HG03521 (cell line): ENCODE results near the gene CES5A.
"Not testable (repeated sequence)": the region's sequence is repeated elsewhere in the genome, so short reads cannot be mapped to it uniquely, and the experiment has no call there.

Experiments used
- ATAC-seq: cut with Tn5 transposase; IDR thresholded peaks from one replicate; pipeline ENCODE4 v1.9.1; 2021; ENCODE audit warnings: mild to moderate bottlenecking, moderate library complexity; ENCODE audit not compliant: unreplicated experiment

CES5A gene

DNA sequence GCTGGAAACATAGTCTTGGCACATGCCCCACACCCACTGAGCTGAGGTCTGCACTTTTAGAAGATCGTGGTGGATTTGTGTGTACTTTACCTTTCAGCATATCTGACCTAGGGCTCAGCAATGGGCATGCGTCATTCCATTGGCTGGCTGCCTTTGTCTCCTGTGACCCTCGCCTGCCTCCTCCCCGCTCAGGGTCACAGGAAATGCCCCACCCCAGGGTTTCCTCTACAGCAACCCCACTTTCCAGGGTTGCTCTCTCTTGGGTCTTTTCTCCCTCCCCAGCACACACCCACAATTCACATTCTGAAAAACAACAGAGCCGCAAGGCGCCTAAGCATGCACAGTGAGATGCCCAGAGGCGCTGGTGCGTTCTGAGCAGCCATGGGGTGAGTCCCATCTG lies 71.5 kb downstream of the CES5A start:
- not testable (repeated sequence) for ATAC-seq
